GM12875 (cell line): ENCODE measurements around the gene GPRASP2.

Experiments used
- H3K4me3 ChIP-seq: one replicate; pipeline ENCODE4 v1.5.1; 2011; ENCODE audit warnings: low read depth, low read length, control low read depth
- TF ChIP-seq, protein P1 (sequence below): IDR thresholded peaks from 2 replicates; pipeline ENCODE4 v1.5.1; 2011; ENCODE audit warnings: low read depth, mild to moderate bottlenecking, control low read depth, inconsistent platforms, low read length, moderate library complexity, borderline replicate concordance; ENCODE audit not compliant: insufficient read depth

GPRASP2 gene

DNA sequence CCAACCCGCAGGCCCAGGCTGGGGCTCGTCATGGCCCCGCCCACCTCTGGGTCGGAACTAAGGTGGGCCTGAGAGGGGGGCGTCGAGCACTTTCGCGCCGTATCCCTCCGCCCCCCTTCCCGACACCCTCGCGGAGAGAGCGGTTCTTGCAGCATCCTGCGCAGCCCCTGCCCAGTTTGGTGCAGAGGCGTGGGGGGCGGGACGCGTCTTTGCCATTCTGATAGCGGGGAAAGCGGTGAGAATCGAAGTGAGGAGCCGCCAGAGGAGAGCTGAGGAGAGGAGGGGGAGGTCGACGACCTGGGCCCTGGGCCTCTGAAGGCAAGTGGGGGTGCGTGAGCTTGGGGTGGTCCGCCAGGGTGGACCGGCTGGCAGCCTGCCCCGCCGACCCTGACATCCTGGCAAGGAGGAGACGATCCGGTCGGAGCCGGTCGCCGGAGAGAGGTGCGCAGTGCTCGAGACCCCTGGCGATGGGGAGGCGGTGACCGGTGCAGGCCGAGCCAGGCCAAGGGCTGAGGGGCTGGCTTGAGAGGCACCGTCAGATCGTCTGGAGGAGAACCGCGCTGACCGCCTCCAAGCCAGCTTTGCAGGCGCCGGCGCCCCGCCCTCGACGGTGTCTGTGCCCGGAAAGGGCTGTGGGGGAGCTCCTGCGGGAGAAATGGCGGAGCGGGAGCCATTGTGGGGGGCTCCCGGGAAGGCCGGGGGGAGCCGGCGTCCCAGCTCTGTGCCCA is 33.8 kb downstream of the GPRASP2 start:
- H3K4me3 ChIP-seq = peak overlapping the region; percentile 50
- TF ChIP-seq, protein P1, sequence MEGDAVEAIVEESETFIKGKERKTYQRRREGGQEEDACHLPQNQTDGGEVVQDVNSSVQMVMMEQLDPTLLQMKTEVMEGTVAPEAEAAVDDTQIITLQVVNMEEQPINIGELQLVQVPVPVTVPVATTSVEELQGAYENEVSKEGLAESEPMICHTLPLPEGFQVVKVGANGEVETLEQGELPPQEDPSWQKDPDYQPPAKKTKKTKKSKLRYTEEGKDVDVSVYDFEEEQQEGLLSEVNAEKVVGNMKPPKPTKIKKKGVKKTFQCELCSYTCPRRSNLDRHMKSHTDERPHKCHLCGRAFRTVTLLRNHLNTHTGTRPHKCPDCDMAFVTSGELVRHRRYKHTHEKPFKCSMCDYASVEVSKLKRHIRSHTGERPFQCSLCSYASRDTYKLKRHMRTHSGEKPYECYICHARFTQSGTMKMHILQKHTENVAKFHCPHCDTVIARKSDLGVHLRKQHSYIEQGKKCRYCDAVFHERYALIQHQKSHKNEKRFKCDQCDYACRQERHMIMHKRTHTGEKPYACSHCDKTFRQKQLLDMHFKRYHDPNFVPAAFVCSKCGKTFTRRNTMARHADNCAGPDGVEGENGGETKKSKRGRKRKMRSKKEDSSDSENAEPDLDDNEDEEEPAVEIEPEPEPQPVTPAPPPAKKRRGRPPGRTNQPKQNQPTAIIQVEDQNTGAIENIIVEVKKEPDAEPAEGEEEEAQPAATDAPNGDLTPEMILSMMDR = no peak

DNA sequence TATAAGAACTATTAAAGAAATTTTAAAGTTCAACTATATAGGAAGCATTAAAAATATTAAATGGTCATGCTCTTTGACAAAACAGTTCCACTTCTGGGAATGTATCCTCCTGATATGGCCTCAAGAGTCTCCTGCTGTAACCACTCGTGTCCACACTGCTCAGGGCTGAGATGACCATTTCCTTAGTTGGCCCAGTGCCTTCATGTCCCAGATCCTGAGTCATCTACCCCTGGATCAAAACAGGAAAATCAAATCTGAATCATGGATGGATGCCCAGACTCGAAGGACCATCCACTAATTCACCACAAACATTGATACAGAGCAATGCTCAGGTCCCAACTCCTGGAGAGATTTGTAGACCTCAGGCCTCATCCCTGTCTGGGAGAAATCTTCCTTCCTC is 53.0 kb downstream of the GPRASP2 start:
- H3K4me3 ChIP-seq = no peak overlapping the region
- TF ChIP-seq, protein P1 = no peak

DNA sequence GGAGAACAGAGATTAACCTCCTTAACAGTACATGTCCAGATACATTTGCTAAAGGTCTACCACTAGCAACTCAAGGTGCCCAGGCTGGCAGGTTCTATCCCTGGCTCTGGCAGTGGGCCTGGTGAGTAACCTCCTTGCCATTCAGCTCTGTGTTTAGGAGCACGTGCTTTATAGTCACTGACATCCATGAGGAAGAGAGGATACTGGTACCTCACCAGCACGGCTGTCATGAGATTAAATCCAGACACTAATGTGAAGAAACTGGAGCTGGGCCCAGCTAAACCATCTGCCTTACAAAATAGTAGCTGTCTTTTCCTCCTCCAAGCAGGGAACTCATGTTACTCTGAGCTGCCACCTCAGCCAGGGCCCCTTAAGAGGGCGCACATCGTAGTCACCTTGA is 53.6 kb downstream of the GPRASP2 start:
- H3K4me3 ChIP-seq = no peak overlapping the region
- TF ChIP-seq, protein P1 = no peak

DNA sequence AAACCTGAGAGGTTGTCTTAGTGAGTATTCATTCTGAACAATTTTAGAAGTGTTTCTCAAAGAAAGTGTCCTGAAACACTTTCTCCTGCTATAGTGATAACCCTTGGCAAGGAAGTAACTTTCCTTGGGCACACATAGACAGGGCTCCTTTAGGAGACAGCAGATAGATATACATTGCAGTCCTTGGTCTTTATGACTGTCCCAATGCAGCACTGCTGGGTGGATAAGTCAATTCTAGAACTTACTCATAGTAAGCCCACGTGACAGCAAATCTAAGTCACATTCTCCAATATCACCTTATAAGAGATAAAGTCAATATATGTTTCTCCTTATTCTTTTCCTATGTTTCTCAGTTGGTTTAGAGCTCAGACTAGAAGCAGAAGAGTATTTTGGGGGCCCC is 55.0 kb downstream of the GPRASP2 start:
- TF ChIP-seq, protein P1 = no peak
- H3K4me3 ChIP-seq = no peak overlapping the region
